Type B pancreatic cell (in vitro differentiated cells): ENCODE measurements around the gene RUNX2. TPM values are rescaled to one million over a fixed set of nuclear protein-coding genes. Genes with fewer than 3 reads are reported as not detected.

Experiments used
- DNase-seq: peaks from one replicate; pipeline ENCODE4 v3.0.0; 2021; ENCODE audit warnings: mixed read lengths; ENCODE audit not compliant: unreplicated experiment; ENCODE audit errors: extremely low spot score
- H3K27ac Mint-ChIP-seq: 2 replicates; pipeline ENCODE4 v1.8.0; 2021; ENCODE audit warnings: mild to moderate bottlenecking, mixed read lengths
- H3K27me3 Mint-ChIP-seq: 2 replicates; pipeline ENCODE4 v1.8.0; 2021; ENCODE audit warnings: mixed read lengths
- H3K36me3 Mint-ChIP-seq: 2 replicates; pipeline ENCODE4 v1.8.0; 2021; ENCODE audit warnings: mixed read lengths
- H3K4me1 Mint-ChIP-seq: one replicate; pipeline ENCODE4 v1.8.0; 2021; ENCODE audit warnings: mixed read lengths; ENCODE audit not compliant: unreplicated experiment
- H3K4me3 Mint-ChIP-seq: 2 replicates; pipeline ENCODE4 v1.8.0; 2021; ENCODE audit warnings: mild to moderate bottlenecking, mixed read lengths
- H3K9me3 Mint-ChIP-seq: 2 replicates; pipeline ENCODE4 v1.8.0; 2021; ENCODE audit warnings: mixed read lengths
- CTCF ChIP-seq: fragments of 200-600 bp; sonication (generic); conservative IDR thresholded peaks from 2 replicates; pipeline ENCODE4 v1.5.0; 2021; ENCODE audit warnings: antibody characterized with exemption, mild to moderate bottlenecking
- total RNA-seq: library from RNA; stranded (reverse); gene quantifications from 2 replicates; pipeline ENCODE4 v1.2.1, GENCODE V29; 2021; ENCODE audit warnings: low replicate concordance

RUNX2 gene
- total RNA-seq, 1 donor from 2014 or later, result 6.0 TPM

DNA sequence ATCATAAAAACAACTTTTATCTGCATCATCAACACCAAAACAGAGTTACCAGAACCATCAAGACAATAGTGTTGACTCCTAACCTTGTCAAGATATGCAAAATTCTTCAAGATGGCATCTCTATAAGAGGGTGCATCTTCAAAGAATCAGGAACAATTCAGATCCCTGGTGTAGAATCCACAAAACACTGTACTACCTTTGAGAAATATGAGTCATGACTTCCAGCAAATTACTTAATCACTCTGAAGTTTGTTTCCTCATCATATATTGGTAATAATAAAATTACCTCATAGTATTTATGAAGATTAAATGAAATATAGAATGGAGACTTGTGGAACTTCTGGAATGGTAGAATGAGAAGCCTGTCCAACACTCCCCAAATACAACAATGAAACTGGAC, 270.9 kb downstream of the RUNX2 start:
- no peak for DNase-seq
- H3K4me3 Mint-ChIP-seq, result no peak overlapping the region
- H3K9me3 Mint-ChIP-seq, result peaks cover 5% of the 10 kb centered on the region
- H3K27me3 Mint-ChIP-seq, result peaks cover 4% of the 10 kb centered on the region
- H3K27ac Mint-ChIP-seq, result no peak overlapping the region
- H3K36me3 Mint-ChIP-seq, result no peaks in the 10 kb centered on the region
- H3K4me1 Mint-ChIP-seq, result peaks cover 6% of the 10 kb centered on the region
- TF ChIP-seq CTCF, result no peak

- H3K27me3 Mint-ChIP-seq, result no peaks in the 10 kb centered on the region
- H3K27ac Mint-ChIP-seq, result peak overlapping the region; percentile 73
- H3K9me3 Mint-ChIP-seq, result peaks cover 5% of the 10 kb centered on the region
- no peaks in the 10 kb centered on the region for H3K36me3 Mint-ChIP-seq
- DNase-seq, result no peak
- no peak for TF ChIP-seq CTCF
- H3K4me3 Mint-ChIP-seq, result no peak overlapping the region
- peaks cover 37% of the 10 kb centered on the region for H3K4me1 Mint-ChIP-seq
Measured at GRCh38 chr6:45605971-45606370, 277.8 kb downstream of the RUNX2 start.

- H3K9me3 Mint-ChIP-seq, result peaks cover 5% of the 10 kb centered on the region
- peaks cover 38% of the 10 kb centered on the region for H3K4me1 Mint-ChIP-seq
- DNase-seq, result no peak
- no peaks in the 10 kb centered on the region for H3K36me3 Mint-ChIP-seq
- peak overlapping the region; percentile 97 for H3K27ac Mint-ChIP-seq
- no peaks in the 10 kb centered on the region for H3K27me3 Mint-ChIP-seq
- TF ChIP-seq CTCF, result no peak
- H3K4me3 Mint-ChIP-seq, result no peak overlapping the region
Measured at GRCh38 chr6:45606831-45607400, 278.8 kb downstream of the RUNX2 start.

DNA sequence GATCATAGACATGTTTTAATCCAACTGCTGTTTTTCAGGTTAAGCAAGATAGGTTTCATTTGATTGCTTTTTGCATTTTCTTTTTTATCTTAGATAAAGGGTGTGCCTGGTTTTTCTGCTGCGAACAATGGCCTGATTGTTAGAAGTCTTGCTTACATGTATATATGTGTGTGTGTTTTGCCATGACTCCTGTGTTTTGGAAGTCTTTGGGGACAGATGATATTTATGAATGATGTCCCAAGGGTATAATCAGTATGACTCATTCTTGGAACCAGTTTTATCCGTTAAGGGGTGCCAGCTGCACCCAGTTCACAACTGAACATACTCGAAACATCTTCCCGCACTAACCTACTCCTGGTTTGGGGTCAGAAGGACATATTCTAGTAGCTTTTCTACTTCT, 279.7 kb downstream of the RUNX2 start:
- H3K27me3 Mint-ChIP-seq, result no peaks in the 10 kb centered on the region

DNA sequence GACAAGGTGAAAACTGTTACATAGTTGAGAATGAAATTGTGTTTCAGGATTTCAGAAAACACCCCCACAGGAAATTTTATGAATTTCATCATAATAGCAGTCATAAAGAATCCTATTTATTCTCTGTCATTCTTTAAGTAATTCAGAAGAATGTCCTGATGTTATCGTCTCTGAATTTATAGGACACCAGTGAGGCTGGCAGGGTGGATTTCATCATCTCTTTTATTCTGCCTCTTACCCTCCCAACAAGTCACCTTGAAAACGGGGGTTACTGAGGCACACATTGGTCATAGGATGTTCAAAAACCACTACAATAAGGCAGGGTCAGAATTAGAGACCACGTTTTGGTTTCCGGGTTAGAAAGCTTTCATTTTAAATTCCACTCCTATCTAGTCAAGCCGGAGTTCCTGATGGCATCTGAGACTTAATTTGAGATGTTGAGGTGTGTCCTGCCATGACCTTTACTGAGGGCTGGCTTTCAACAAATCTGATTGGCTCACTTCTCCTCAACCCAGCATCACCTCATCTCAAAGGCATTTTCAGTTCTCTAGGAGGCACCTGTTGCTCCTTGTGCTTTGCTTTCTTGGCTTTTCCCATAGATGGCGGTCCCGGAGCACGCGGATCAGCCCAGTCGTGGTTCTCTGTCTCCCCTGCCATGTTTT, 280.3 kb downstream of the RUNX2 start:
- Mint-ChIP-seq H3K27ac (peak overlapping the region; percentile 97), H3K27me3 (no peaks in the 10 kb centered on the region), H3K4me1 (peaks cover 38% of the 10 kb centered on the region), H3K4me3 (peak overlapping the region; percentile 49), H3K36me3 (no peaks in the 10 kb centered on the region), H3K9me3 (peaks cover 5% of the 10 kb centered on the region)
- TF ChIP-seq CTCF, result peak; percentile 35
- DNase-seq, result no peak

More for the DNA sequence above, 279.7 kb downstream of the RUNX2 start:
- H3K36me3 Mint-ChIP-seq, result no peaks in the 10 kb centered on the region
- no peak for TF ChIP-seq CTCF
- H3K4me1 Mint-ChIP-seq, result peaks cover 38% of the 10 kb centered on the region
- peak overlapping the region; percentile 97 for H3K27ac Mint-ChIP-seq
- H3K4me3 Mint-ChIP-seq, result peak overlapping the region; percentile 49
- no peak for DNase-seq
- peaks cover 5% of the 10 kb centered on the region for H3K9me3 Mint-ChIP-seq
